Measurements from ENCODE around the gene SHISAL1. TPM values are rescaled to one million over a fixed set of nuclear protein-coding genes. Genes with fewer than 3 reads are reported as not detected.

SHISAL1 gene
- total and polyA plus RNA-seq, 10 of the 15 experiments (the other 5 are each of a cell fraction or from before 2014, with no cell fraction given) = not detected

GRCh38 chr22:44214187-44214586, 98.6 kb downstream of the SHISAL1 start:
- Histone ChIP-seq H3K79me2 (ENCODE audit: control insufficient read depth, insufficient read depth, low read length) (no peaks in the 10 kb centered on the region), H3K27ac (ENCODE audit: control insufficient read depth, insufficient read depth) (no peak overlapping the region), H3K4me2 (ENCODE audit: control insufficient read depth, insufficient read depth) (no peak overlapping the region), H4K20me1 (ENCODE audit: control insufficient read depth, insufficient read depth) (no peaks in the 10 kb centered on the region), H3K9ac (ENCODE audit: control insufficient read depth, insufficient read depth, low read length) (no peak overlapping the region), H3K4me1 (ENCODE audit: control insufficient read depth, insufficient read depth, low read length) (no peaks in the 10 kb centered on the region), H3K27me3 (replicated peaks in 1 of 2; ENCODE audit: control insufficient read depth in 2 of 2, insufficient read depth in 2 of 2, low read length in 1 of 2) (no peaks in the 10 kb centered on the region; a peak in 1 of 4 replicates), H3K36me3 (ENCODE audit: control insufficient read depth in 2 of 2, insufficient read depth in 2 of 2, low read length in 1 of 2) (no peaks in the 10 kb centered on the region), H3K9me3 (replicated peaks; ENCODE audit: control insufficient read depth, insufficient read depth, low read length) (no peaks in the 10 kb centered on the region; the same call in 2 of the 3 replicates), H3K4me3 (no peak overlapping the region), H2AFZ (ENCODE audit: control insufficient read depth, low read depth, low read length) (no peak overlapping the region)
- CTCF ChIA-PET = no interaction called here
- in situ Hi-C loops (cut with MboI) = no loop called here
- no peak for TF ChIP-seq IRF4 (IDR thresholded peaks at IDR 0.05; ENCODE audit: low read depth, low read length)
- no peak for TF ChIP-seq CBFB (IDR thresholded peaks at IDR 0.05; ENCODE audit: low read depth)
- TF ChIP-seq, protein P1, sequence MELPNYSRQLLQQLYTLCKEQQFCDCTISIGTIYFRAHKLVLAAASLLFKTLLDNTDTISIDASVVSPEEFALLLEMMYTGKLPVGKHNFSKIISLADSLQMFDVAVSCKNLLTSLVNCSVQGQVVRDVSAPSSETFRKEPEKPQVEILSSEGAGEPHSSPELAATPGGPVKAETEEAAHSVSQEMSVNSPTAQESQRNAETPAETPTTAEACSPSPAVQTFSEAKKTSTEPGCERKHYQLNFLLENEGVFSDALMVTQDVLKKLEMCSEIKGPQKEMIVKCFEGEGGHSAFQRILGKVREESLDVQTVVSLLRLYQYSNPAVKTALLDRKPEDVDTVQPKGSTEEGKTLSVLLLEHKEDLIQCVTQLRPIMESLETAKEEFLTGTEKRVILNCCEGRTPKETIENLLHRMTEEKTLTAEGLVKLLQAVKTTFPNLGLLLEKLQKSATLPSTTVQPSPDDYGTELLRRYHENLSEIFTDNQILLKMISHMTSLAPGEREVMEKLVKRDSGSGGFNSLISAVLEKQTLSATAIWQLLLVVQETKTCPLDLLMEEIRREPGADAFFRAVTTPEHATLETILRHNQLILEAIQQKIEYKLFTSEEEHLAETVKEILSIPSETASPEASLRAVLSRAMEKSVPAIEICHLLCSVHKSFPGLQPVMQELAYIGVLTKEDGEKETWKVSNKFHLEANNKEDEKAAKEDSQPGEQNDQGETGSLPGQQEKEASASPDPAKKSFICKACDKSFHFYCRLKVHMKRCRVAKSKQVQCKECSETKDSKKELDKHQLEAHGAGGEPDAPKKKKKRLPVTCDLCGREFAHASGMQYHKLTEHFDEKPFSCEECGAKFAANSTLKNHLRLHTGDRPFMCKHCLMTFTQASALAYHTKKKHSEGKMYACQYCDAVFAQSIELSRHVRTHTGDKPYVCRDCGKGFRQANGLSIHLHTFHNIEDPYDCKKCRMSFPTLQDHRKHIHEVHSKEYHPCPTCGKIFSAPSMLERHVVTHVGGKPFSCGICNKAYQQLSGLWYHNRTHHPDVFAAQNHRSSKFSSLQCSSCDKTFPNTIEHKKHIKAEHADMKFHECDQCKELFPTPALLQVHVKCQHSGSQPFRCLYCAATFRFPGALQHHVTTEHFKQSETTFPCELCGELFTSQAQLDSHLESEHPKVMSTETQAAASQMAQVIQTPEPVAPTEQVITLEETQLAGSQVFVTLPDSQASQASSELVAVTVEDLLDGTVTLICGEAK (IDR thresholded peaks at IDR 0.05; ENCODE audit: borderline replicate concordance) = no peak
- no peak for TF ChIP-seq NR2F1 (conservative IDR thresholded peaks at IDR 0.05)
- no peak for TF ChIP-seq SUPT20H (IDR thresholded peaks at IDR 0.05; ENCODE audit: borderline replicate concordance, control insufficient read depth, low read depth, low read length)
- no peak for TF ChIP-seq RUNX3 (IDR thresholded peaks at IDR 0.05; ENCODE audit: low read length)
- TF ChIP-seq MEF2B (IDR thresholded peaks at IDR 0.05; ENCODE audit: partially characterized antibody, poor library complexity, severe bottlenecking) = no peak
- no peak for TF ChIP-seq YY1 (IDR thresholded peaks at IDR 0.05; ENCODE audit: low read depth, low read length)
- TF ChIP-seq SREBF1 (IDR thresholded peaks at IDR 0.05; ENCODE audit: low read length) = no peak
- no peak for TF ChIP-seq RFX5 (IDR thresholded peaks at IDR 0.05; ENCODE audit: low read depth, low read length)
- TF ChIP-seq TCF12 (IDR thresholded peaks at IDR 0.05; ENCODE audit: low read depth, low read length) = no peak
- no peak for TF ChIP-seq STAT3 (IDR thresholded peaks at IDR 0.05; ENCODE audit: low read depth, low read length)
- SMC1A ChIA-PET (ENCODE audit: uncharacterized antibody, unreplicated experiment) = no interaction called here
- FAIRE-seq = no peak
- DNase-seq (ENCODE audit: low read depth, low spot score) = no peak
- 19% methylated on average over 3 of the region's 3 CpGs for WGBS (ENCODE audit: insufficient coverage, insufficient replicate concordance, low lambda C conversion rate, missing lambda C conversion rate)
- RAD21 ChIA-PET (ENCODE audit: unreplicated experiment) = no interaction called here
- no TSS peak for BruUV-seq (replicated peaks)
- POLR2A ChIA-PET = no interaction called here
- intact Hi-C loops (cut with micrococcal nuclease; ENCODE audit: unreplicated experiment) = no loop called here
- no peak for ATAC-seq

Data from GM12878 (cell line).